ENCODE measurements around the gene SH3BP5. TPM values are rescaled to one million over a fixed set of nuclear protein-coding genes. Genes with fewer than 3 reads are reported as not detected.

SH3BP5 gene
- total RNA-seq, 1 experiment from 2014 or later = 39.3 TPM

GRCh38 chr3:15264486-15264885, 67.9 kb downstream of the SH3BP5 start:
- H3K4me3 ChIP-seq = no peak overlapping the region
- peaks cover 9% of the 10 kb centered on the region; the same call in 1 of the 2 replicates for H3K79me2 ChIP-seq (ENCODE audit: low read depth)
- H3K36me3 ChIP-seq (ENCODE audit: low read depth) = no peaks in the 10 kb centered on the region
- no peak overlapping the region for H2AFZ ChIP-seq
- H3K4me1 ChIP-seq (replicated peaks; ENCODE audit: insufficient read depth) = peaks cover 16% of the 10 kb centered on the region
- H3K4me2 ChIP-seq = no peak overlapping the region
- H3K9me3 ChIP-seq (ENCODE audit: insufficient read depth, low read depth) = no peaks in the 10 kb centered on the region
- H3K27ac ChIP-seq = no peak overlapping the region
- POLR2A ChIA-PET (ENCODE audit: unreplicated experiment) = no interaction called here
- no TSS peak for BruUV-seq (replicated peaks)
- intact Hi-C loops (cut with micrococcal nuclease; ENCODE audit: unreplicated experiment) = no loop called here
- TF ChIP-seq EZH2 (IDR thresholded peaks at IDR 0.05; ENCODE audit: low read depth) = no peak
- TF ChIP-seq CTCF (conservative IDR thresholded peaks at IDR 0.05) = no peak
- H3K27me3 ChIP-seq (ENCODE audit: insufficient read depth, low read depth) = no peaks in the 10 kb centered on the region
- DNase-seq = no peak
- H3F3A ChIP-seq (ENCODE audit: insufficient read depth, low read depth) = peaks cover 9% of the 10 kb centered on the region
- no peaks in the 10 kb centered on the region for H3K9me2 ChIP-seq (ENCODE audit: insufficient read depth)
- peaks cover 4% of the 10 kb centered on the region; the same call in 1 of the 2 replicates for H4K20me1 ChIP-seq (ENCODE audit: insufficient read depth)
- CTCF ChIA-PET = no interaction called here

GRCh38 chr3:15263926-15264325, 68.5 kb downstream of the SH3BP5 start:
- POLR2A ChIA-PET (ENCODE audit: unreplicated experiment) = no interaction called here
- Histone ChIP-seq H3K4me2 (no peak overlapping the region), H3K9me2 (ENCODE audit: insufficient read depth) (no peaks in the 10 kb centered on the region), H3K27ac (no peak overlapping the region), H4K20me1 (ENCODE audit: insufficient read depth) (peaks cover 4% of the 10 kb centered on the region; the same call in 1 of the 2 replicates), H3F3A (ENCODE audit: insufficient read depth, low read depth) (peaks cover 6% of the 10 kb centered on the region), H3K4me1 (replicated peaks; ENCODE audit: insufficient read depth) (peaks cover 11% of the 10 kb centered on the region), H3K27me3 (ENCODE audit: insufficient read depth, low read depth) (no peaks in the 10 kb centered on the region), H3K9me3 (ENCODE audit: insufficient read depth, low read depth) (no peaks in the 10 kb centered on the region), H3K36me3 (ENCODE audit: low read depth) (no peaks in the 10 kb centered on the region; the same call in 1 of the 2 replicates), H3K4me3 (no peak overlapping the region), H3K79me2 (ENCODE audit: low read depth) (peaks cover 7% of the 10 kb centered on the region; the same call in 1 of the 2 replicates), H2AFZ (no peak overlapping the region)
- no TSS peak for BruUV-seq (replicated peaks)
- CTCF ChIA-PET = no interaction called here
- intact Hi-C loops (cut with micrococcal nuclease; ENCODE audit: unreplicated experiment) = no loop called here
- TF ChIP-seq EZH2 (IDR thresholded peaks at IDR 0.05; ENCODE audit: low read depth) = no peak
- no peak for TF ChIP-seq CTCF (conservative IDR thresholded peaks at IDR 0.05)
- DNase-seq = no peak

- Histone ChIP-seq H2AFZ (no peak overlapping the region), H4K20me1 (ENCODE audit: insufficient read depth) (peaks cover 4% of the 10 kb centered on the region; the same call in 1 of the 2 replicates), H3K4me3 (no peak overlapping the region), H3K4me2 (no peak overlapping the region), H3K27ac (no peak overlapping the region), H3F3A (ENCODE audit: insufficient read depth, low read depth) (no peaks in the 10 kb centered on the region), H3K27me3 (ENCODE audit: insufficient read depth, low read depth) (no peaks in the 10 kb centered on the region), H3K4me1 (replicated peaks; ENCODE audit: insufficient read depth) (peaks cover 3% of the 10 kb centered on the region), H3K9me2 (ENCODE audit: insufficient read depth) (no peaks in the 10 kb centered on the region), H3K9me3 (ENCODE audit: insufficient read depth, low read depth) (no peaks in the 10 kb centered on the region), H3K36me3 (ENCODE audit: low read depth) (peaks cover 4% of the 10 kb centered on the region; the same call in 1 of the 2 replicates), H3K79me2 (ENCODE audit: low read depth) (no peaks in the 10 kb centered on the region)
- intact Hi-C loops (cut with micrococcal nuclease; ENCODE audit: unreplicated experiment) = no loop called here
- CTCF ChIA-PET = no interaction called here
- no peak for DNase-seq
- TF ChIP-seq EZH2 (IDR thresholded peaks at IDR 0.05; ENCODE audit: low read depth) (no peak), CTCF (conservative IDR thresholded peaks at IDR 0.05) (no peak)
- POLR2A ChIA-PET (ENCODE audit: unreplicated experiment) = no interaction called here
- BruUV-seq (replicated peaks) = no TSS peak
These were observed 69.3 kb downstream of the SH3BP5 start for GRCh38 chr3:15263120-15263519.
